Mesothelial cell of epicardium (in vitro differentiated cells): ENCODE measurements around the gene DRC1. TPM values are rescaled to one million over a fixed set of nuclear protein-coding genes. Genes with fewer than 3 reads are reported as not detected.
A peak's percentile ranks its signal among the peaks of the same experiment; 100 is the strongest.

Source experiments
- DNase-seq, 2 experiments: peaks; one replicate each; pipeline ENCODE4 v3.0.0; 2021; ENCODE audit warnings: low spot score in 2 of 2; ENCODE audit not compliant: unreplicated experiment in 2 of 2
- H3K27ac Mint-ChIP-seq: 2 replicates; pipeline ENCODE4 v1.8.0; 2021; ENCODE audit warnings: mixed read lengths
- H3K27me3 Mint-ChIP-seq: 2 replicates; pipeline ENCODE4 v1.8.0; 2021; ENCODE audit warnings: low read depth, mixed read lengths
- H3K36me3 Mint-ChIP-seq: 2 replicates; pipeline ENCODE4 v1.8.0; 2021; ENCODE audit warnings: mixed read lengths
- H3K4me1 Mint-ChIP-seq: 2 replicates; pipeline ENCODE4 v1.8.0; 2021; ENCODE audit warnings: mixed read lengths
- H3K4me3 Mint-ChIP-seq: 2 replicates; pipeline ENCODE4 v1.8.0; 2021; ENCODE audit warnings: mild to moderate bottlenecking, moderate library complexity, mixed read lengths
- H3K9me3 Mint-ChIP-seq: 2 replicates; pipeline ENCODE4 v1.8.0; 2021; ENCODE audit warnings: mixed read lengths
- CTCF ChIP-seq: fragments of 200-600 bp; sonication (generic); IDR thresholded peaks from one replicate; pipeline ENCODE4 v1.5.0; 2021; ENCODE audit warnings: antibody characterized with exemption; ENCODE audit not compliant: unreplicated experiment
- total RNA-seq: library from RNA; stranded (reverse); gene quantifications from 3 replicates; pipeline ENCODE4 v1.2.1, GENCODE V29; 2021

The DRC1 gene
- total RNA-seq, 1 donor from 2014 or later, result 0.22 TPM

DNA sequence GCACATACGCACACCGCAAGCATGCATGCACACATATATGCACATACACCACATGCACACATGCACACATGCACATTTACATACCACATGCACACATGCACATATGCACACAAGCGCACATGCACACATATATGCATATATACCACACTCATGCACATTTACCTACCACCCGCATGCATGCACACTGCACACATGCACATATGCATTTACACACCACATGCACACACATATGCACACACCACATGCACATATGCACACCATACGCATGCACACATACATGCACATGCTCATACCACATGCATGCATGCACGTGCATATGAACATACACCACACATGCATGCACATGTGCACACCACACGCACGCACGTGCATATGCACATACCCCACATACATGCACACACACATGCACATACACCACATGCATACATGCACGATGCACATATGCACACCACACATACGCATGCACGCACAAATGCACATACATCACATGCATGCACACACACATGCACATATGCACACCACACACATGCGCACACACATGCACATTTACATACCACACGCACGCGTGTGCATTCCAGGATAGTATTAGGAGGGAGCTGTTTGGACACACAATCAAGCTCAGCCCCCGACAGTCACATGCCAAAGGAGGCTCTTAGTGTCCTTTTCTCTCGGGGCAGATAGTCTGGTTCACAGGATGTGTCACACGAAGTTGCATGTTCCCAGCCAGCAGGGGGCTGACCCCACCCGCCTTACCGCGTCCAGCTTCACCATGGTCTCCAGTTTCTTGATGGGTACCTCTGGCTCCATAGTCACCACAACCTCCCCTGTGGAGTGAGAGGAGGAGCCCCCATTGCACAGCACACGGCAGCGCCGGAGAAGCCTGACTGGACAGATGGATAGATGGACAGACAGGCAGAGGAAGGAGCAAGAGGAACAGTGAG is 70.3 kb downstream of the DRC1 start:
- no peak overlapping the region for H3K27ac Mint-ChIP-seq

DNA sequence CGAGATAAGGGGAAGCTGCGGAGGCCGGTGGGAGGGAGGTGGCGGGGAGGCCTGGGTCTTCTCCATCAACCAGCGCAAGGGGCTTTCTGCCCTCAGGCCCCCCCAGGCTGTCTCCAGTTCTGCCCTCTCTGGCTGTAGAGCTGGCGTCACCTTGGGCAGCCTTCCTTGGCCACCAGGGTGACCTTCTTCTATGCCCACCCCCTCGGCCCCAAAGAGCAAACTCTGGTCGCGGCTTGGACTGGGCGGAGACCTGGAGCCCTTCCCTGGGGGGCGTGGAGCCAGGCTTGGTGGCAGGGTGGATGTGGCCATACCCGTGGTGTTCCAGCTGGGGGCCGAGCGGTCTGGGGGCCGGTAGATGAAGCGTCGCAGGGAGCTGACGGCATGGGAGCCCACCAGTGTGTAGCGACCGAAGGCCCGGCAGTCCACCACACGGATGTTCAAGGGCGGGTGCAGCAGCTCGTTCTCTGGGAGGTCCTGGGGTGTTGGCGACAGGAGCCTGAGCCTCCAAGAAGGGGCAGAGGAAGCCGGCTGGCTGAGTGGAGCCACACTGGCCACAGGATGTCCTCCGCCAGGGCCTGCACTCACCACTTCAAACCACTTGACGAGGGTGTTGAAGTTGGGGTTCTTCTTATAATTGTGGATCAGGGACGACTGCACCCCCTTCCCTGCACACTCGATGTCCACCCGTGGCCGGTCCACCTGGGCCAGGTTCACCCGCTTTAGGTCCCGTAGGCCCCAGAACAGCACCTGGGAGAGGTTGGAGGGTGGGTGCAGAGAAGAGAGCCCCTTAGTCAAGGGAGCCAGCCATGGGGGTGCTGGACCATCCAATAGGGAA is 71.3 kb downstream of the DRC1 start:
- Mint-ChIP-seq H3K4me3 (no peak overlapping the region), H3K4me1 (peaks cover 4% of the 10 kb centered on the region), H3K9me3 (peaks cover 8% of the 10 kb centered on the region), H3K36me3 (no peaks in the 10 kb centered on the region), H3K27me3 (no peaks in the 10 kb centered on the region), H3K27ac (no peak overlapping the region)
- DNase-seq, result no peak
- no peak for TF ChIP-seq CTCF

More for the DNA sequence above, 70.3 kb downstream of the DRC1 start:
- DNase-seq, result no peak
- H3K36me3 Mint-ChIP-seq, result no peaks in the 10 kb centered on the region
- H3K4me3 Mint-ChIP-seq, result no peak overlapping the region
- peaks cover 8% of the 10 kb centered on the region for H3K9me3 Mint-ChIP-seq
- TF ChIP-seq CTCF, result peak; percentile 17
- H3K27me3 Mint-ChIP-seq, result no peaks in the 10 kb centered on the region
- H3K4me1 Mint-ChIP-seq, result no peaks in the 10 kb centered on the region

- Mint-ChIP-seq H3K27me3 (no peaks in the 10 kb centered on the region), H3K4me1 (peaks cover 5% of the 10 kb centered on the region), H3K36me3 (no peaks in the 10 kb centered on the region), H3K4me3 (no peak overlapping the region), H3K27ac (no peak overlapping the region), H3K9me3 (peaks cover 8% of the 10 kb centered on the region)
- TF ChIP-seq CTCF, result no peak
- no peak for DNase-seq
These were observed 72.1 kb downstream of the DRC1 start for GRCh38 chr2:26473796-26474195.

- Mint-ChIP-seq H3K9me3 (peaks cover 5% of the 10 kb centered on the region), H3K27me3 (no peaks in the 10 kb centered on the region), H3K27ac (no peak overlapping the region), H3K36me3 (no peaks in the 10 kb centered on the region), H3K4me3 (no peak overlapping the region), H3K4me1 (peaks cover 5% of the 10 kb centered on the region)
- no peak for TF ChIP-seq CTCF
- no peak for DNase-seq
These were observed 72.6 kb downstream of the DRC1 start for GRCh38 chr2:26474261-26474785.

GRCh38 chr2:26475037-26475436 is 73.3 kb downstream of the DRC1 start:
- peaks cover 5% of the 10 kb centered on the region for H3K4me1 Mint-ChIP-seq
- H3K27ac Mint-ChIP-seq, result no peak overlapping the region
- DNase-seq, result no peak
- TF ChIP-seq CTCF, result no peak
- no peaks in the 10 kb centered on the region for H3K27me3 Mint-ChIP-seq
- H3K9me3 Mint-ChIP-seq, result no peaks in the 10 kb centered on the region
- H3K36me3 Mint-ChIP-seq, result no peaks in the 10 kb centered on the region
- H3K4me3 Mint-ChIP-seq, result no peak overlapping the region
